C4-2B (cell line): ENCODE data around the gene CA4.

Source experiments
- ZFX ChIP-seq: fragments of 450-650 bp; IDR thresholded peaks from 2 replicates; pipeline ENCODE4 v1.6.1; 2017
- TF ChIP-seq, protein P1 (sequence below): fragments of 450-650 bp; conservative IDR thresholded peaks from 2 replicates; pipeline ENCODE4 v1.5.1; 2017; ENCODE audit warnings: mild to moderate bottlenecking

- TF ChIP-seq, protein P1, sequence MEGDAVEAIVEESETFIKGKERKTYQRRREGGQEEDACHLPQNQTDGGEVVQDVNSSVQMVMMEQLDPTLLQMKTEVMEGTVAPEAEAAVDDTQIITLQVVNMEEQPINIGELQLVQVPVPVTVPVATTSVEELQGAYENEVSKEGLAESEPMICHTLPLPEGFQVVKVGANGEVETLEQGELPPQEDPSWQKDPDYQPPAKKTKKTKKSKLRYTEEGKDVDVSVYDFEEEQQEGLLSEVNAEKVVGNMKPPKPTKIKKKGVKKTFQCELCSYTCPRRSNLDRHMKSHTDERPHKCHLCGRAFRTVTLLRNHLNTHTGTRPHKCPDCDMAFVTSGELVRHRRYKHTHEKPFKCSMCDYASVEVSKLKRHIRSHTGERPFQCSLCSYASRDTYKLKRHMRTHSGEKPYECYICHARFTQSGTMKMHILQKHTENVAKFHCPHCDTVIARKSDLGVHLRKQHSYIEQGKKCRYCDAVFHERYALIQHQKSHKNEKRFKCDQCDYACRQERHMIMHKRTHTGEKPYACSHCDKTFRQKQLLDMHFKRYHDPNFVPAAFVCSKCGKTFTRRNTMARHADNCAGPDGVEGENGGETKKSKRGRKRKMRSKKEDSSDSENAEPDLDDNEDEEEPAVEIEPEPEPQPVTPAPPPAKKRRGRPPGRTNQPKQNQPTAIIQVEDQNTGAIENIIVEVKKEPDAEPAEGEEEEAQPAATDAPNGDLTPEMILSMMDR = peak; percentile 94
- TF ChIP-seq ZFX = no peak
These were observed 6.8 kb upstream of the CA4 start for GRCh38 chr17:60142872-60143499.
